H1 (cell line): ENCODE measurements around the gene C5orf24. TPM values are rescaled to one million over a fixed set of nuclear protein-coding genes. Genes with fewer than 3 reads are reported as not detected.

ENCODE experiments used
- CTCF ChIA-PET: fragments of 300-600 bp; sonication (Branson Sonifier 250); formaldehyde crosslinking; loops from one replicate; lab custom pipeline; 2021; ENCODE audit not compliant: partially characterized antibody; lab: Charles Lee
- POLR2A ChIA-PET: fragments of 300-600 bp; sonication (Branson Sonifier 250); formaldehyde crosslinking; loops from one replicate; lab custom pipeline; 2021; ENCODE audit warnings: inconsistent platforms; ENCODE audit not compliant: partially characterized antibody; lab: Charles Lee
- DNase-seq, 2 experiments: peaks; one replicate each; pipeline versions ENCODE4 v3.0.0 to v3.0.0-alpha.2; 2010 to 2022; ENCODE audit warnings: low spot score in 2 of 2, low read depth in 1 of 2, mixed read lengths in 1 of 2
- FAIRE-seq: peaks from 2 replicates; lab custom pipeline; 2011; peaks lifted over from hg19 to GRCh38; lab: Jason Lieb, UNC
- H2AFZ ChIP-seq: 2 replicates; pipeline ENCODE4 v1.8.1; 2012; ENCODE audit warnings: low read length, inconsistent platforms
- H2AK5ac ChIP-seq: 2 replicates; pipeline ENCODE4 v1.6.1; 2013; ENCODE audit warnings: low read depth, low read length
- H2BK120ac ChIP-seq: replicated peaks from 2 replicates; pipeline ENCODE3; 2013; ENCODE audit warnings: low read depth, low read length, inconsistent platforms
- H2BK12ac ChIP-seq: 2 replicates; pipeline ENCODE4 v1.6.1; 2013; ENCODE audit warnings: low read depth, low read length
- H2BK15ac ChIP-seq: 2 replicates; pipeline ENCODE4 v1.6.1; 2013; ENCODE audit warnings: low read length
- H2BK20ac ChIP-seq: 2 replicates; pipeline ENCODE4 v1.6.1; 2013; ENCODE audit warnings: low read length
- H2BK5ac ChIP-seq: 2 replicates; pipeline ENCODE4 v1.6.1; 2013; ENCODE audit warnings: low read depth, low read length
- H3K14ac ChIP-seq: 2 replicates; pipeline ENCODE4 v1.6.1; 2013; ENCODE audit warnings: inconsistent platforms; ENCODE audit not compliant: insufficient read length
- H3K18ac ChIP-seq: 2 replicates; pipeline ENCODE4 v1.6.1; 2013; ENCODE audit warnings: low read length; ENCODE audit errors: extremely low read depth
- H3K23ac ChIP-seq: 2 replicates; pipeline ENCODE4 v1.6.1; 2013; ENCODE audit warnings: inconsistent platforms; ENCODE audit not compliant: insufficient read length
- H3K23me2 ChIP-seq: 2 replicates; pipeline ENCODE4 v1.6.1; 2013; ENCODE audit warnings: low read depth, low read length
- H3K27ac ChIP-seq: 2 replicates; pipeline ENCODE4 v1.6.1; 2011; ENCODE audit warnings: low read depth, low read length, inconsistent platforms
- H3K27me3 ChIP-seq, 4 experiments: replicated peaks in 1 of 4; 1 replicate in 1 of 4; 2 replicates in 3 of 4; pipeline versions ENCODE4 v1.6.1 to v1.8.1; 2011 to 2013; ENCODE audit warnings: low read length in 3 of 4, mild to moderate bottlenecking in 3 of 4, inconsistent platforms in 2 of 4, mixed read lengths in 2 of 4, moderate library complexity in 1 of 4; ENCODE audit not compliant: control insufficient read depth in 3 of 4, insufficient read depth in 3 of 4; ENCODE audit errors: extremely low read depth in 1 of 4
- H3K36me3 ChIP-seq, 4 experiments: 2 replicates each; pipeline versions ENCODE4 v1.6.1 to v1.8.1; 2011 to 2013; ENCODE audit warnings: mild to moderate bottlenecking in 4 of 4, low read length in 3 of 4, moderate library complexity in 2 of 4, control low read depth in 1 of 4, inconsistent platforms in 1 of 4; ENCODE audit not compliant: insufficient read depth in 4 of 4, control insufficient read depth in 2 of 4
- H3K4ac ChIP-seq: replicated peaks from 2 replicates; pipeline ENCODE3; 2013; ENCODE audit warnings: low read length, low read depth, mixed read lengths, inconsistent platforms; ENCODE audit not compliant: insufficient read length
- H3K4me1 ChIP-seq, 4 experiments: replicated peaks in 1 of 4; 1 replicate in 1 of 4; 2 replicates in 3 of 4; pipeline versions ENCODE4 v1.6.1 to v1.8.1; 2011 to 2013; ENCODE audit warnings: low read length in 3 of 4, inconsistent platforms in 2 of 4, mixed read lengths in 1 of 4; ENCODE audit not compliant: insufficient read depth in 4 of 4, control insufficient read depth in 3 of 4
- H3K4me2 ChIP-seq, 2 experiments: 2 replicates each; pipeline versions ENCODE4 v1.6.1 to v1.8.1; 2011 to 2013; ENCODE audit warnings: low read depth in 2 of 2, low read length in 2 of 2, control low read depth in 1 of 2, inconsistent platforms in 1 of 2, mild to moderate bottlenecking in 1 of 2; ENCODE audit not compliant: insufficient read depth in 1 of 2
- H3K4me3 ChIP-seq, 4 experiments: fragments of 200-600, 300-600 bp in 1 of 4; sonication (generic), shearing (Covaris generic), sonication (Bioruptor Twin) in 1 of 4; 2 replicates each; pipeline versions ENCODE4 v1.5.1 to v1.8.1; 2011 to 2016; ENCODE audit warnings: low read length in 4 of 4, low read depth in 3 of 4, control low read depth in 2 of 4, inconsistent platforms in 2 of 4, mild to moderate bottlenecking in 2 of 4, mixed read lengths in 1 of 4, moderate library complexity in 1 of 4; ENCODE audit not compliant: insufficient read depth in 2 of 4; ENCODE audit errors: extremely low read depth in 1 of 4
- H3K56ac ChIP-seq: replicated peaks from 2 replicates; pipeline ENCODE3; 2013; ENCODE audit warnings: low read depth, mild to moderate bottlenecking, mixed read lengths, low read length, inconsistent platforms; ENCODE audit not compliant: insufficient read length
- H3K79me1 ChIP-seq: 2 replicates; pipeline ENCODE4 v1.6.1; 2013; ENCODE audit warnings: low read depth, low read length, control low read depth
- H3K79me2 ChIP-seq, 2 experiments: 2 replicates each; pipeline versions ENCODE4 v1.6.1 to v1.8.1; 2012 to 2013; ENCODE audit warnings: low read length in 2 of 2, mild to moderate bottlenecking in 2 of 2, inconsistent platforms in 1 of 2; ENCODE audit not compliant: insufficient read depth in 2 of 2, control insufficient read depth in 1 of 2
- H3K9ac ChIP-seq, 4 experiments: replicated peaks in 1 of 4; 1 replicate in 1 of 4; 2 replicates in 3 of 4; pipeline versions ENCODE4 v1.6.1 to v1.8.1; 2011 to 2013; ENCODE audit warnings: low read depth in 3 of 4, low read length in 3 of 4, control low read depth in 2 of 4, mild to moderate bottlenecking in 2 of 4, moderate library complexity in 2 of 4, inconsistent platforms in 1 of 4; ENCODE audit errors: extremely low read depth in 1 of 4
- H3K9me3 ChIP-seq, 2 experiments: 2 replicates each; pipeline versions ENCODE4 v1.6.1 to v1.8.1; 2012 to 2013; ENCODE audit warnings: mild to moderate bottlenecking in 2 of 2, moderate library complexity in 2 of 2, control low read depth in 1 of 2, inconsistent platforms in 1 of 2, low read depth in 1 of 2, low read length in 1 of 2, mixed read lengths in 1 of 2; ENCODE audit not compliant: insufficient read depth in 2 of 2
- H4K20me1 ChIP-seq, 2 experiments: replicated peaks in 1 of 2; 2 replicates each; pipeline versions ENCODE3 to v1.8.1; 2011 to 2013; ENCODE audit warnings: inconsistent platforms in 2 of 2, low read length in 2 of 2, mild to moderate bottlenecking in 1 of 2; ENCODE audit not compliant: insufficient read depth in 2 of 2, control insufficient read depth in 1 of 2
- H4K5ac ChIP-seq: 2 replicates; pipeline ENCODE4 v1.6.1; 2013; ENCODE audit warnings: low read length, low read depth, mixed read lengths, inconsistent platforms; ENCODE audit not compliant: insufficient read length
- H4K8ac ChIP-seq: 2 replicates; pipeline ENCODE4 v1.8.0; 2013; ENCODE audit warnings: mild to moderate bottlenecking, moderate library complexity, low read length, inconsistent platforms; ENCODE audit not compliant: insufficient read depth; ENCODE audit errors: extremely low read depth
- H4K91ac ChIP-seq: replicated peaks from 2 replicates; pipeline ENCODE3; 2013; ENCODE audit warnings: low read length, mixed read lengths, inconsistent platforms; ENCODE audit not compliant: insufficient read length
- BRCA1 ChIP-seq: IDR thresholded peaks from 2 replicates; pipeline ENCODE4 v1.6.1; 2012; ENCODE audit warnings: low read depth, low read length, improper control_type of control experiment
- CBX8 ChIP-seq: fragments of 300-800, 300-1000 bp; sonication (generic); IDR thresholded peaks from 2 replicates; pipeline ENCODE4 v1.7.1; 2016; ENCODE audit warnings: low read depth, low read length, borderline replicate concordance
- GABPA ChIP-seq: IDR thresholded peaks from 2 replicates; pipeline ENCODE4 v1.6.1; 2011; ENCODE audit warnings: mild to moderate bottlenecking, low read length, moderate library complexity, borderline replicate concordance; ENCODE audit not compliant: insufficient read depth
- GTF2F1 ChIP-seq: IDR thresholded peaks from 2 replicates; pipeline ENCODE4 v1.6.1; 2012; ENCODE audit warnings: low read depth, low read length, improper control_type of control experiment, borderline replicate concordance
- HDAC2 ChIP-seq, 2 experiments: fragments of 300-600 bp in 1 of 2; sonication (generic) in 1 of 2; IDR thresholded peaks; 2 replicates each; pipeline ENCODE4 v1.6.1; 2011 to 2012; ENCODE audit warnings: low read depth in 2 of 2, low read length in 2 of 2, mild to moderate bottlenecking in 2 of 2, moderate library complexity in 2 of 2, borderline replicate concordance in 1 of 2, inconsistent platforms in 1 of 2
- PHF8 ChIP-seq: fragments of 200-600 bp; sonication (generic); conservative IDR thresholded peaks from 2 replicates; pipeline ENCODE4 v1.7.1; 2012; ENCODE audit warnings: low read depth, mild to moderate bottlenecking, inconsistent platforms, low read length, moderate library complexity
- POU5F1 ChIP-seq: IDR thresholded peaks from 2 replicates; pipeline ENCODE4 v1.6.1; 2011; ENCODE audit warnings: low read depth, mild to moderate bottlenecking, low read length, moderate library complexity
- RBBP5 ChIP-seq: IDR thresholded peaks from 2 replicates; pipeline ENCODE4 v1.7.1; 2012; ENCODE audit warnings: low read depth, mild to moderate bottlenecking, inconsistent platforms, low read length, moderate library complexity, borderline replicate concordance
- SAP30 ChIP-seq: fragments of 300-600 bp; sonication (generic); IDR thresholded peaks from 2 replicates; pipeline ENCODE4 v1.7.1; 2012; ENCODE audit warnings: low read length, moderate library complexity, mild to moderate bottlenecking, inconsistent platforms; ENCODE audit not compliant: insufficient read depth, insufficient replicate concordance
- SIN3A ChIP-seq, 2 experiments: IDR thresholded peaks in 1 of 2; conservative IDR thresholded peaks in 1 of 2; 2 replicates each; pipeline ENCODE4 v1.6.1; 2011 to 2012; ENCODE audit warnings: low read length in 2 of 2, improper control_type of control experiment in 1 of 2, low read depth in 1 of 2, mild to moderate bottlenecking in 1 of 2
- SRF ChIP-seq: IDR thresholded peaks from 2 replicates; pipeline ENCODE4 v1.6.1; 2011; ENCODE audit warnings: mild to moderate bottlenecking, low read depth, low read length, moderate library complexity
- TAF7 ChIP-seq: optimal IDR thresholded peaks from 2 replicates; pipeline ENCODE3; 2011; ENCODE audit warnings: low read depth, mild to moderate bottlenecking, inconsistent platforms, low read length, moderate library complexity, borderline replicate concordance
- TEAD4 ChIP-seq: IDR thresholded peaks from 2 replicates; pipeline ENCODE4 v1.6.1; 2012; ENCODE audit warnings: low read depth, low read length, inconsistent platforms, mixed read lengths
- WGBS, 2 experiments: shearing (Covaris generic) in 1 of 2; methylation state at CpG; one replicate each; pipeline versions ENCODE4 v1.1.6 to v1.1.7; 2013 to 2015; ENCODE audit warnings: low lambda C conversion rate in 2 of 2, mixed read lengths in 2 of 2, inconsistent platforms in 1 of 2, low coverage in 1 of 2, missing lambda C conversion rate in 1 of 2; ENCODE audit not compliant: insufficient replicate concordance in 2 of 2, insufficient coverage in 1 of 2, insufficient read length in 1 of 2; ENCODE audit errors: extremely low coverage in 1 of 2, missing lambda C conversion rate in 1 of 2; 5-methylcytosine and 5-hydroxymethylcytosine counted together
- polyA plus RNA-seq, 7 experiments: library from polyadenylated mRNA; depleted of rRNA in 3 of 7; stranded (reverse) in 5 of 7; unstranded in 2 of 7; fragments of >200 nt in 5 of 7; fragments of 200-250 nt in 2 of 7; gene quantifications; 1 replicate in 5 of 7; 2 replicates in 1 of 7; 4 replicates in 1 of 7; pipeline versions ENCODE4 v1.2.1 to v1.2.3, GENCODE V29; 2011 to 2013; ENCODE audit warnings: missing spikeins in 2 of 7, mixed read lengths in 2 of 7
- total RNA-seq: library from RNA; stranded (reverse); fragmentation: NEBNext Ultra II Directional; extraction: Animal tissue kit (Norgen Biotek cat#: 25700); gene quantifications from 2 replicates; pipeline ENCODE4 v1.2.1, GENCODE V29; 2021

The C5orf24 gene
- total and polyA plus RNA-seq, 2 of the 8 experiments (the other 6 are each of a cell fraction or from before 2014, with no cell fraction given) = 11.1 to 20.2 TPM

- FAIRE-seq (no peak), DNase-seq (no peak)
- Histone ChIP-seq H2BK5ac (no peak overlapping the region), H3K4me3 (no peak overlapping the region), H2BK15ac (no peak overlapping the region), H3K4me2 (no peak overlapping the region), H4K20me1 (no peaks in the 10 kb centered on the region), H3K27me3 (no peaks in the 10 kb centered on the region), H2BK120ac (no peak overlapping the region), H3K36me3 (peaks cover 9 to 67% (median 45%) of the 10 kb centered on the region in 4 experiments), H4K8ac (no peak overlapping the region), H4K5ac (no peak overlapping the region), H3K27ac (no peak overlapping the region), H3K4me1 (no peaks in the 10 kb centered on the region), H3K79me2 (no peaks in the 10 kb centered on the region), H2AFZ (no peak overlapping the region), H3K9me3 (no peaks in the 10 kb centered on the region), H2BK12ac (no peak overlapping the region), H2AK5ac (no peak overlapping the region), H3K79me1 (no peaks in the 10 kb centered on the region; the same call in 1 of the 2 replicates), H3K4ac (no peak overlapping the region), H4K91ac (no peak overlapping the region), H3K9ac (no peak overlapping the region), H3K56ac (no peak overlapping the region), H3K23ac (no peak overlapping the region), H3K14ac (no peak overlapping the region), H2BK20ac (no peak overlapping the region), H3K23me2 (no peaks in the 10 kb centered on the region), H3K18ac (no peak overlapping the region)
- POLR2A ChIA-PET = interaction anchor here (1.2 kb wide), 1 partner anchor 12 kb away, joined by 3 read pairs; no protein-coding TSS in a partner anchor
- CTCF ChIA-PET = interaction anchor here (0.6 kb wide), 1 partner anchor 50 kb away, joined by 4 read pairs; no protein-coding TSS in a partner anchor
- no peak for TF ChIP-seq PHF8
- TF ChIP-seq GABPA = no peak
- TF ChIP-seq RBBP5 = no peak
- TF ChIP-seq SAP30 = no peak
- TF ChIP-seq SRF = no peak
- no peak for TF ChIP-seq GTF2F1
- no peak for TF ChIP-seq TEAD4
- no peak for TF ChIP-seq HDAC2 (IDR thresholded peaks at IDR 0.05; ENCODE audit: borderline replicate concordance in 1 of 2, low read depth in 2 of 2, low read length in 2 of 2)
- TF ChIP-seq POU5F1 = no peak
- no peak for TF ChIP-seq BRCA1
- TF ChIP-seq TAF7 = no peak
- TF ChIP-seq CBX8 = no peak
- no peak for TF ChIP-seq SIN3A (conservative IDR thresholded peaks at IDR 0.05 in 1 of 2, IDR thresholded peaks at IDR 0.05 in 1 of 2; ENCODE audit: low read depth in 1 of 2, low read length in 2 of 2)
- 88% methylated on average over 7 of the region's 7 CpGs; no CpG with 5 or more reads in 1 of the 2 experiments for WGBS, 2 experiments
Measured at GRCh38 chr5:134821841-134822240, 23.9 kb upstream of the C5orf24 start.
